ENCODE measurements around the gene NOTUM.

The NOTUM gene

DNA sequence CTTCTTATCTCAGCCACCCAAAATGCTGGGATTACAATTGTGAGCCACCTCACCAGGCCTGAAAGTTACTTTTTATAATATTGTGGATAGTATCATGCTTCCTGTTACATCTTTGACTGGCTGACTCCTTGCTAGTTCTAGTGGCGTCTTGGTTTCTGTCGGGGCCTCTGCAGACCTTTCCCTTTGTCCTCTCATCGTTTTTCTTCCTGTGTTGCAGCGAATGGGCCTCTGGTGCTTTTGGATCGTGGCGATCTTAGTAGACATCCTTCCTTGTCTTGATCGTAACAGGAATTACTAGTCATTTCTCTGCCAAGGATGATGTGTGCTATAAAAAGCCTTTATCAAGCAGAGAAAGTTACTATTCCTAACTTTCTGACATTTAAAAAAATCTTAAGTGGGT is 37.2 kb upstream of the NOTUM start:
- peaks cover 14% of the 10 kb centered on the region for H3K36me3 Mint-ChIP-seq (ENCODE audit: low read depth)
- H3K27me3 Mint-ChIP-seq (ENCODE audit: low read depth, poor library complexity) = no peaks in the 10 kb centered on the region
- peak overlapping the region; percentile 88 for H3K27ac Mint-ChIP-seq

DNA sequence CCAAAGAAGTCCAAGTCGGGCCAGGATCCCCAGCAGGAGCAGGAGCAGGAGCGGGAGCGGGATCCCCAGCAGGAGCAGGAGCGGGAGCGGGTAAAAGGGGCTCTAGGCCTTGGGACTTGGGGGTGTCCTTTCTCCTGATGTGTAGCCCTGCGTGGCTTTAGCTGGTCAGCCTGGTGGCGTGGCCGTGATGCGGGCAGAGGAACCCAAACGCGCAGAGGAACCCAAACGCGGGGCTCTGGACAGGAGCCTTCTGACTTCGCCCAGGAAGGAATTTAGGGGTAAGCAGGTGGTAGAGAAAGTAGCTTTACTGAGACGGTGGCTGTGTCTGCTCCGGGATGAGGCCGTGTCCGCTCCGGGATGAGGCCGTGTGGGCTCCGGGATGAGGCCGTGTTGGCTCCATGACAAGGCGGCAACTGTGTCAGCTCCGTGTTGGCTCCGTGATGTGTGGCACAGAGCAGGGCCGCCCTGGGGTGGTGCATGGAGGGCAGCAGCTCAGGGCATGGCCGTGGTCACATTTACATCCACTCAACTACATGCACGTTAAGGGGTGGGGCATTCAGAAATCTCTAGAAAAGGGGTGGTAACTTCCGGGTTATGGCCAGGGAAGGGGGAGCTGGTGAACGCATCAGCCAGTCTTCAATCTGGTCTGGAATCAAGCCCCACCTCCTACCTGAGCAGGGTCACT is 35.9 kb upstream of the NOTUM start:
- no peak for DNase-seq
- Mint-ChIP-seq H3K4me1 (peaks cover 75% of the 10 kb centered on the region), H3K36me3 (ENCODE audit: low read depth) (peaks cover 14% of the 10 kb centered on the region), H3K9me3 (no peaks in the 10 kb centered on the region), H3K27me3 (ENCODE audit: low read depth, poor library complexity) (no peaks in the 10 kb centered on the region), H3K4me3 (no peak overlapping the region), H3K27ac (peak overlapping the region; percentile 19)
- TF ChIP-seq, protein P1, sequence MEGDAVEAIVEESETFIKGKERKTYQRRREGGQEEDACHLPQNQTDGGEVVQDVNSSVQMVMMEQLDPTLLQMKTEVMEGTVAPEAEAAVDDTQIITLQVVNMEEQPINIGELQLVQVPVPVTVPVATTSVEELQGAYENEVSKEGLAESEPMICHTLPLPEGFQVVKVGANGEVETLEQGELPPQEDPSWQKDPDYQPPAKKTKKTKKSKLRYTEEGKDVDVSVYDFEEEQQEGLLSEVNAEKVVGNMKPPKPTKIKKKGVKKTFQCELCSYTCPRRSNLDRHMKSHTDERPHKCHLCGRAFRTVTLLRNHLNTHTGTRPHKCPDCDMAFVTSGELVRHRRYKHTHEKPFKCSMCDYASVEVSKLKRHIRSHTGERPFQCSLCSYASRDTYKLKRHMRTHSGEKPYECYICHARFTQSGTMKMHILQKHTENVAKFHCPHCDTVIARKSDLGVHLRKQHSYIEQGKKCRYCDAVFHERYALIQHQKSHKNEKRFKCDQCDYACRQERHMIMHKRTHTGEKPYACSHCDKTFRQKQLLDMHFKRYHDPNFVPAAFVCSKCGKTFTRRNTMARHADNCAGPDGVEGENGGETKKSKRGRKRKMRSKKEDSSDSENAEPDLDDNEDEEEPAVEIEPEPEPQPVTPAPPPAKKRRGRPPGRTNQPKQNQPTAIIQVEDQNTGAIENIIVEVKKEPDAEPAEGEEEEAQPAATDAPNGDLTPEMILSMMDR (IDR thresholded peaks at IDR 0.05) = no peak

More for the DNA sequence above, 37.2 kb upstream of the NOTUM start:
- no peaks in the 10 kb centered on the region for H3K9me3 Mint-ChIP-seq
- H3K4me3 Mint-ChIP-seq = no peak overlapping the region
- no peak for DNase-seq
- peaks cover 69% of the 10 kb centered on the region for H3K4me1 Mint-ChIP-seq
- TF ChIP-seq, protein P1 (IDR thresholded peaks at IDR 0.05) = no peak

DNA sequence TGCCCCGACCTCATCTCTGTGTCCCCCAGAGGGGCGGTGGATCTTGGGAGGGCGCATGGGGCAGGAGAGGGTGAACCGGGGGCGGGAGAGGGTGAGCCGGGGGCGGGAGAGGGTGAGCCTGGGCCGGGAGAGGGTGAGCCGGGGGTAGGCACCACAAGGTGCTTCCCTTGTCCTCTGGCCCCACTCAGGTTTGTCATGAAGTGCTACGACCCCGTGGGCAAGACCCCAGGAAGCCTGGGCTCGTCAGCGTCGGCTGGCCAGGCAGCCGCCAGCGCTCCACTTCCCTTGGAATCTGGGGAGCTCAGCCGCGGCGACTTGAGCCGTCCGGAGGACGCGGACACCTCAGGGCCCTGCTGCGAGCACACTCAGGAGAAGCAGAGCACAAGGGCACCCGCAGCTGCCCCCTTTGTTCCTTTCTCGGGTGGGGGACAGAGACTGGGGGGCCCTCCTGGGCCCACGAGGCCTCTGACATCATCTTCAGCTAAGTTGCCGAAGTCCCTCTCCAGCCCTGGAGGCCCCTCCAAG is 35.3 kb upstream of the NOTUM start:
- H3K4me1 Mint-ChIP-seq = peaks cover 75% of the 10 kb centered on the region
- DNase-seq = no peak
- no peaks in the 10 kb centered on the region for H3K27me3 Mint-ChIP-seq (ENCODE audit: low read depth, poor library complexity)
- H3K27ac Mint-ChIP-seq = peak overlapping the region; percentile 19
- no peaks in the 10 kb centered on the region for H3K9me3 Mint-ChIP-seq
- H3K36me3 Mint-ChIP-seq (ENCODE audit: low read depth) = peaks cover 14% of the 10 kb centered on the region
- TF ChIP-seq, protein P1 (IDR thresholded peaks at IDR 0.05) = no peak
- no peak overlapping the region for H3K4me3 Mint-ChIP-seq

DNA sequence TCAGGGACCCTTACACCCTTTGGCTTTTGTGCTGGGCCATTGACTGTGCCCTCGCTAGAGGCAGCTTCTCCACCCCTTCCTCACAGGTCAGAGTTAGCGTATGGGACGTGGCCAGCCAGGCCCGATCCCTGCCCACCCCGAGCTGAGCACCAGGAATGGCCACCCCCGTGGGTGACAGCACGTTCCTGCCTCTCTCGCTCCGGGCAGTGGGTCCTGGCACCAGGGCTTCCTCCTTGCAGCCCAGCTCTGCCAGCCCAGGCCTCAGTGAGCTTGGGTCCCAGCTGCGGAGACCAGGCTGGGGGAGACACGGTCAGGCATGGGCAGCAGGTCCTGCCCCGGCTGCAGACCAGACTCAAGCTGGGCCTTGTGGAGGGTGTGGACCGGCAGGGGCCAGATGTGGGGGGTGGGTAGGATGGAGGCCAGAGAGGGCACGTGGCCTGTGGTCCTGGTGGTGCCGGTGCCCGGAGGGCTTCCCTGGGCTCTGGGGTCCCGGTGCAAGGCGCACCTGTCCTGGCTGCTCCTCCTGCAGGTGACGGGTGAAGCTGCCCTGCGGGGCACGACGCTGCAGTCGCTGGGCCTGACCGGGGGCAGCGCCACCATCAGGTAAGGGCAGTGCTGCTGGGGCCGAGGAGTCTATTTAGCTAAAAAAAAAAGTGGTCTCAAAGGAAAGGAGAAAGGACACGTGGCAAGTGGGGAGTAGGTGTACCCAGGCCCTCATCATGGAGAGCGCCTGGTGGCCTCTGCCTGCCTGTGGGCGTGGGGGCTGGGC is 34.7 kb upstream of the NOTUM start:
- Mint-ChIP-seq H3K4me1 (peaks cover 79% of the 10 kb centered on the region), H3K36me3 (ENCODE audit: low read depth) (peaks cover 16% of the 10 kb centered on the region), H3K9me3 (peaks cover under 1% of the 10 kb centered on the region), H3K4me3 (no peak overlapping the region), H3K27ac (no peak overlapping the region), H3K27me3 (ENCODE audit: low read depth, poor library complexity) (no peaks in the 10 kb centered on the region)
- DNase-seq = no peak
- TF ChIP-seq, protein P1 (IDR thresholded peaks at IDR 0.05) = no peak

DNA sequence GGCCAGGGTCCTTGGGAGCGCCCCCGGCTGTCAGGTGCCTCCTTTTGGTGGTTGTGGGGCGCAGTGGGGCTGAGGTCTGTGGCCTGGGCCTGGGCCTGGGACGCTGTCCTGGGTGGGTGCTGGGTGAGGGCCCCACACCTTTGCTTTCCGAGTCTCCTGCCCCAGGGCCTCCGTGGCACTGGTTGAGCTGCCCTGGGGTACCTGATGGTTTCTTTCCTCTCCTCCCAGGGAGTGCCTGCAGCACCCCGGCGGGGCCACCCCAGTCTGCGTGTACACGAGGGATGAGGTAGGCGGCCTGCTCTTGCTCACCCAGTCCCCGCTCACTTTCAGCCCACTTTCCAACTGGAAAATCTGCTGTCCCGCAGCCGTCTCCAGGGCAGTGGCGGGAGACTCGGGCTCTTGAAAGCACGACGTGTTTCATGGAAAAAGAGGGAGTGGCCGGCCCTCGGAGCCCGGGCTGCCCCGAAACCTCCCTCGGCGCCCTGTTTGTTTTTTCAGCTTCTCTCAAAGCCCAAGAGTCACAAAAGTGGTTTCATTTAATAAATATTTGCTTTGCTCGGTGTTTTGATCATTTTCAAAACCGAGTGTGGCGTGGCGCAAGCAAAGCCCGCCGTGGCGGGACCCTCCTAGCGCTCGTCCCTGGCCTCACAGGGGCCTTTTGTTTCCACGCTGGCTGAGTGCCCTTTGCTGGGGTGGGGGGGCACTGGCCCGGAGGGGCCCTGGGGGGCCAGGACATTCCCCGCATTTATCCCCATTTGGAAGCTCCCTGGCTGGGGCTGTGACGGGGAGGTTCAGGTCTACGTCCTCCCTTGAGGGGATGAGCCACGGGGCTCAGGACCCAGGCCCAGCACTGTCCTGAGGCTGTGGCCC is 33.8 kb upstream of the NOTUM start:
- Mint-ChIP-seq H3K9me3 (peaks cover 3% of the 10 kb centered on the region), H3K4me3 (no peak overlapping the region), H3K36me3 (ENCODE audit: low read depth) (peaks cover 24% of the 10 kb centered on the region), H3K27me3 (ENCODE audit: low read depth, poor library complexity) (no peaks in the 10 kb centered on the region), H3K4me1 (peaks cover 77% of the 10 kb centered on the region), H3K27ac (no peak overlapping the region)
- no peak for DNase-seq
- TF ChIP-seq, protein P1 (IDR thresholded peaks at IDR 0.05) = no peak
